Right ventricle myocardium superior (tissue), 1 donor: ENCODE data around the gene USH2A. TPM values are rescaled to one million over a fixed set of nuclear protein-coding genes. Genes with fewer than 3 reads are reported as not detected.
"Not testable (repeated sequence)": the region's sequence is repeated elsewhere in the genome, so short reads cannot be mapped to it uniquely, and the experiment has no call there.

Experiments used
- ATAC-seq: fragments of 200-7000 bp; cut with Tn5 transposase; one replicate; pipeline ENCODE4 v1.9.1; 2020; ENCODE audit warnings: mild to moderate bottlenecking; ENCODE audit not compliant: poor library complexity
- DNase-seq: peaks from one replicate; pipeline ENCODE4 v3.0.0-alpha.2; 2020
- intact Hi-C: fragments of 100-400 bp; cut with DNase I; formaldehyde crosslinking; loops from one replicate; pipeline ENCODE4 v1.11.2; 2022
- total RNA-seq: library from RNA; stranded (reverse); fragmentation: NEBNext Ultra II Directional; extraction: Animal tissue kit (Norgen Biotek cat#: 25700); gene quantifications from one replicate; pipeline ENCODE4 v1.2.1, GENCODE V29; 2021
- donor health status: DM: no; HTN: yes; CAD: no; lungs with severe emphysema.

USH2A gene
- total RNA-seq, 1 donor from 2014 or later, result 2.7 TPM

- ATAC-seq, result no peak
- intact Hi-C loops, result no loop called here
- no peak for DNase-seq
Measured at GRCh38 chr1:216175714-216176113, 247.5 kb downstream of the USH2A start.

GRCh38 chr1:216173376-216173995 lies 249.8 kb downstream of the USH2A start:
- no peak for ATAC-seq
- intact Hi-C loops, result no loop called here
- DNase-seq, result no peak

- no peak for DNase-seq
- no peak for ATAC-seq
- intact Hi-C loops, result no loop called here
Measured at GRCh38 chr1:216169351-216169750, 253.9 kb downstream of the USH2A start.

GRCh38 chr1:216168546-216168945 lies 254.7 kb downstream of the USH2A start:
- intact Hi-C loops, result no loop called here

GRCh38 chr1:216154063-216154462 lies 269.2 kb downstream of the USH2A start:
- intact Hi-C loops, result no loop called here
- DNase-seq (no peak), ATAC-seq (no peak)

More at GRCh38 chr1:216168546-216168945, 254.7 kb downstream of the USH2A start:
- no peak for DNase-seq
- no peak for ATAC-seq

- no peak for ATAC-seq
- intact Hi-C loops, result no loop called here
- DNase-seq, result no peak
Measured at GRCh38 chr1:216153130-216153529, 270.1 kb downstream of the USH2A start.

GRCh38 chr1:216145451-216146018 lies 277.7 kb downstream of the USH2A start:
- DNase-seq, ATAC-seq, intact Hi-C loops: not testable (repeated sequence)

GRCh38 chr1:216144661-216145450 lies 278.4 kb downstream of the USH2A start:
- intact Hi-C loops, result no loop called here
- ATAC-seq (no peak), DNase-seq (no peak)

GRCh38 chr1:216142921-216143320 lies 280.3 kb downstream of the USH2A start:
- intact Hi-C loops, result no loop called here
- no peak for DNase-seq
- no peak for ATAC-seq

GRCh38 chr1:216140730-216141524 lies 282.3 kb downstream of the USH2A start:
- intact Hi-C loops, result no loop called here
- ATAC-seq (no peak), DNase-seq (no peak)

- DNase-seq (no peak), ATAC-seq (no peak)
- intact Hi-C loops, result no loop called here
Measured at GRCh38 chr1:216124192-216124781, 299.0 kb downstream of the USH2A start.

- no peak for ATAC-seq
- DNase-seq, result no peak
- intact Hi-C loops, result no loop called here
Measured at GRCh38 chr1:216123446-216124191, 299.6 kb downstream of the USH2A start.

- DNase-seq (no peak), ATAC-seq (no peak)
- intact Hi-C loops, result no loop called here
Measured at GRCh38 chr1:216119600-216119999, 303.6 kb downstream of the USH2A start.

GRCh38 chr1:216114180-216114579 lies 309.1 kb downstream of the USH2A start:
- ATAC-seq (no peak), DNase-seq (no peak)
- intact Hi-C loops, result no loop called here

- intact Hi-C loops, result no loop called here
- DNase-seq, result no peak
- no peak for ATAC-seq
Measured at GRCh38 chr1:216113181-216113580, 310.1 kb downstream of the USH2A start.

- no peak for DNase-seq
- no peak for ATAC-seq
- intact Hi-C loops, result no loop called here
Measured at GRCh38 chr1:216111842-216112241, 311.4 kb downstream of the USH2A start.

- DNase-seq (no peak), ATAC-seq (no peak)
- intact Hi-C loops, result no loop called here
Measured at GRCh38 chr1:216095400-216095799, 327.8 kb downstream of the USH2A start.

GRCh38 chr1:216090556-216090955 lies 332.7 kb downstream of the USH2A start:
- intact Hi-C loops, result no loop called here
- DNase-seq (no peak), ATAC-seq (no peak)
